ENCODE measurements around the gene RALGAPA1. TPM values are rescaled to one million over a fixed set of nuclear protein-coding genes. Genes with fewer than 3 reads are reported as not detected.

The RALGAPA1 gene
- total and polyA plus RNA-seq, 2 donors from 2014 or later, result 13.3 to 78.7 TPM

GRCh38 chr14:35525695-35526094 is 283.4 kb downstream of the RALGAPA1 start:
- no peaks in the 10 kb centered on the region for H3K36me3 ChIP-seq (ENCODE audit: control insufficient read depth in 2 of 3, insufficient read depth in 3 of 3, low read length in 3 of 3)
- no peak overlapping the region for H3K4me3 ChIP-seq (ENCODE audit: low read length in 3 of 3)
- H3K9me3 ChIP-seq (ENCODE audit: control insufficient read depth in 2 of 3, insufficient read depth in 1 of 3, low read length in 3 of 3), result no peaks in the 10 kb centered on the region
- FAIRE-seq (no peak), DNase-seq (no peak)
- H3K4me1 ChIP-seq (ENCODE audit: control insufficient read depth in 2 of 3, insufficient read depth in 2 of 3, low read depth in 1 of 3, low read length in 3 of 3), result no peaks in the 10 kb centered on the region
- H3K27me3 ChIP-seq (ENCODE audit: control insufficient read depth, insufficient read depth, low read length), result peaks cover 5% of the 10 kb centered on the region
- no peak overlapping the region for H3K9ac ChIP-seq (ENCODE audit: low read length in 3 of 3)
- intact Hi-C loops (cut with DNase I), result no loop called here
- no peak overlapping the region for H3K27ac ChIP-seq (ENCODE audit: low read depth in 2 of 2, low read length in 2 of 2)
- no peak for TF ChIP-seq CTCF (IDR thresholded peaks at IDR 0.05; ENCODE audit: borderline replicate concordance, extremely low read depth, insufficient read depth)

GRCh38 chr14:35519986-35520385 is 289.1 kb downstream of the RALGAPA1 start:
- Histone ChIP-seq H3K4me3 (ENCODE audit: low read length in 3 of 3) (no peak overlapping the region), H3K9me3 (ENCODE audit: control insufficient read depth in 2 of 3, insufficient read depth in 1 of 3, low read length in 3 of 3) (no peaks in the 10 kb centered on the region), H3K27ac (ENCODE audit: low read depth in 2 of 2, low read length in 2 of 2) (no peak overlapping the region), H3K9ac (ENCODE audit: low read length in 3 of 3) (no peak overlapping the region), H3K36me3 (ENCODE audit: control insufficient read depth in 2 of 3, insufficient read depth in 3 of 3, low read length in 3 of 3) (no peaks in the 10 kb centered on the region), H3K27me3 (ENCODE audit: control insufficient read depth, insufficient read depth, low read length) (no peaks in the 10 kb centered on the region), H3K4me1 (ENCODE audit: control insufficient read depth in 2 of 3, insufficient read depth in 2 of 3, low read depth in 1 of 3, low read length in 3 of 3) (no peaks in the 10 kb centered on the region)
- FAIRE-seq, result no peak
- intact Hi-C loops (cut with DNase I), result no loop called here
- DNase-seq, result no peak
- TF ChIP-seq CTCF (IDR thresholded peaks at IDR 0.05; ENCODE audit: borderline replicate concordance, extremely low read depth, insufficient read depth), result no peak

DNA sequence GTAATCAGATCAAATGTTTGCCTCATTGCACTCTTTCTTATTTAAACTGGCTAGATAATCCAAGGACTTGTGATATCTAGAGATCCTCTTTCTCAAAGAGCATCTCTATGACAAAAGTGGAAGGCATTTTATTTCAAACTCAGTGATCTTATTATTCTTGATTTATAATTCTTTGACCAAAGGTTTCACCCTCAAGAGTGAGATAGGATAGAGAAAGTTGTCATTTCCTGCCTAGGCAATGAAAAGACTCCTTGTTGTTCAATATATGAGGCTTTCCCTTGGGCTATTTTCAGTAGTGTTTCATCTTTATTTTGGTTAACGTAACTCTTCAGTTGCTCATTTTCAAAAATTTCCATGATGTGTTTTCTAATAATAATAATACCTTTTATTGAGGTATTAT is 293.2 kb downstream of the RALGAPA1 start:
- H3K4me1 ChIP-seq (ENCODE audit: control insufficient read depth in 2 of 3, insufficient read depth in 2 of 3, low read depth in 1 of 3, low read length in 3 of 3), result no peaks in the 10 kb centered on the region
- no peaks in the 10 kb centered on the region for H3K27me3 ChIP-seq (ENCODE audit: control insufficient read depth, insufficient read depth, low read length)
- no peak overlapping the region for H3K9ac ChIP-seq (ENCODE audit: low read length in 3 of 3)
- no peaks in the 10 kb centered on the region for H3K36me3 ChIP-seq (ENCODE audit: control insufficient read depth in 2 of 3, insufficient read depth in 3 of 3, low read length in 3 of 3)
- no peaks in the 10 kb centered on the region for H3K9me3 ChIP-seq (ENCODE audit: control insufficient read depth in 2 of 3, insufficient read depth in 1 of 3, low read length in 3 of 3)
- intact Hi-C loops (cut with DNase I), result no loop called here
- DNase-seq (no peak), FAIRE-seq (no peak)
- H3K27ac ChIP-seq (ENCODE audit: low read depth in 2 of 2, low read length in 2 of 2), result no peak overlapping the region
- no peak overlapping the region for H3K4me3 ChIP-seq (ENCODE audit: low read length in 3 of 3)
- TF ChIP-seq CTCF (IDR thresholded peaks at IDR 0.05; ENCODE audit: borderline replicate concordance, extremely low read depth, insufficient read depth), result no peak

- FAIRE-seq, result no peak
These were observed 296.3 kb downstream of the RALGAPA1 start for GRCh38 chr14:35512765-35513164.

More at GRCh38 chr14:35512765-35513164, 296.3 kb downstream of the RALGAPA1 start:
- Histone ChIP-seq H3K27me3 (ENCODE audit: control insufficient read depth, insufficient read depth, low read length) (no peaks in the 10 kb centered on the region), H3K4me1 (ENCODE audit: control insufficient read depth in 2 of 3, insufficient read depth in 2 of 3, low read depth in 1 of 3, low read length in 3 of 3) (no peaks in the 10 kb centered on the region), H3K9ac (ENCODE audit: low read length in 3 of 3) (no peak overlapping the region), H3K4me3 (ENCODE audit: low read length in 3 of 3) (no peak overlapping the region), H3K9me3 (ENCODE audit: control insufficient read depth in 2 of 3, insufficient read depth in 1 of 3, low read length in 3 of 3) (no peaks in the 10 kb centered on the region), H3K27ac (ENCODE audit: low read depth in 2 of 2, low read length in 2 of 2) (no peak overlapping the region), H3K36me3 (ENCODE audit: control insufficient read depth in 2 of 3, insufficient read depth in 3 of 3, low read length in 3 of 3) (no peaks in the 10 kb centered on the region)
- TF ChIP-seq CTCF (IDR thresholded peaks at IDR 0.05; ENCODE audit: borderline replicate concordance, extremely low read depth, insufficient read depth), result no peak
- peak in 1 of 5 donors; percentile 49 for DNase-seq
- intact Hi-C loops (cut with DNase I), result no loop called here
